GM19023 (cell line): Measurements from ENCODE around the gene MAP4K1.
"Not testable (repeated sequence)": the region's sequence is repeated elsewhere in the genome, so short reads cannot be mapped to it uniquely, and the experiment has no call there.

Experiments used
- ATAC-seq: cut with Tn5 transposase; IDR thresholded peaks from one replicate; pipeline ENCODE4 v1.9.1; 2021; ENCODE audit warnings: mild to moderate bottlenecking, moderate library complexity; ENCODE audit not compliant: unreplicated experiment

MAP4K1 gene

DNA sequence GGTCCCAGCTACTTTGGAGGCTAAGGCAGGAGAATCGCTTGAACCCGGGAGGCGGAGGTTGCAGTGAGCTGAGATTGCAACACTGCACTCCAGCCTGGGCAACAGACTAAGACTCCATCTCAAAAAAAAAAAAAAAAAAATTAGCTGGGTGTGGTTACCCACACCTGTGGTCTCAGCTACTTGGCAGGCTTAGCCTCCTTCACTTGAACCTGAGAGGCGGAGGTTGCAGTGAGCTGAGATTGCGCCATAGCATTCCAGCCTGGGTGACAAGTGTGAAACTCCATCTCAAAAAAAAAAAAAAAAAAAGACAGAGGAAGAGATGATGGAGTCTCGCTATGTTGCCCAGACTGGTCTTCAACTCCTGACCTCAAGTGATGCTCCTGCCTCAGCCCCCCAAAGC, 38.4 kb downstream of the MAP4K1 start:
- ATAC-seq = not testable (repeated sequence)

- ATAC-seq = no peak
Measured at GRCh38 chr19:38577826-38578225, 39.9 kb downstream of the MAP4K1 start.

DNA sequence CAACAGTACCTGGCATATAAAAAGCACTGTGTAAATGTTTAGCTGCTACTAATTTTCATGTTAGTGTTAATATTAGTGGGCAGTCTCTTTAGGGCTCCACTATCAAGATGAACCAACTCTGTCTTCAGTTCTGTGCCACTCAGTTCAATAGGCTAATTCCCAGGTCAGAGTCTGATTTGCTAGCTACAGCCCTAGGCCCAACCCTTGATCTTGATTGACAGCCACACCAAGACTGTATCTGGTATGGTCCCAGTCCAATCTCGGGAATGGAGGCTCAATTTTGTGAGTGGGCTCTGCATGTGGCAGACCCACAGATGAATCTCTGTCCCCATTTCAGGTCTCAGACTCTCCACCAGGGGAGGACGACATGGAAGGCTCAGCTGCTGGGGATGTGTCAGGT, 46.1 kb downstream of the MAP4K1 start:
- ATAC-seq = no peak

- ATAC-seq = no peak
Measured at GRCh38 chr19:38569368-38569983, 48.3 kb downstream of the MAP4K1 start.

DNA sequence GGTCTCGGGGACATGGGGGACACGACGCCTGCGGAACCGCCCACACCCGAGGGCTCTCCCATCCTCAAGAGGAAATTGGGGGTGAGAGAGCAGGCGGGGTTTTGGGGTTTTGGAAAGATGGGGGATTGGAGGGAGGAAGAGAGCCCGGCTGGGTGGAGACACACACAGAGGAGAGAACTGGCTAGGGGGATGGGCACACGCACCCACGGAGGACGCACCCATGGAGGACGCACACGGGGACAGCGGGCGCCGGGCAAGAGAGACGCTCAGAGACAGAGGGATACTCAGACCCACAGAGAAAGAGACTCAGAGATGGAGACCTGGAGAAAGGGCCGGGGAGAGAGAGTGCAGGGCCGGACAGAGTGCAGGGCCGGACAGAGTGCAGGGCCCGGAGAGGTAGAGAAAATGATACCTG, 52.1 kb downstream of the MAP4K1 start:
- ATAC-seq = no peak

DNA sequence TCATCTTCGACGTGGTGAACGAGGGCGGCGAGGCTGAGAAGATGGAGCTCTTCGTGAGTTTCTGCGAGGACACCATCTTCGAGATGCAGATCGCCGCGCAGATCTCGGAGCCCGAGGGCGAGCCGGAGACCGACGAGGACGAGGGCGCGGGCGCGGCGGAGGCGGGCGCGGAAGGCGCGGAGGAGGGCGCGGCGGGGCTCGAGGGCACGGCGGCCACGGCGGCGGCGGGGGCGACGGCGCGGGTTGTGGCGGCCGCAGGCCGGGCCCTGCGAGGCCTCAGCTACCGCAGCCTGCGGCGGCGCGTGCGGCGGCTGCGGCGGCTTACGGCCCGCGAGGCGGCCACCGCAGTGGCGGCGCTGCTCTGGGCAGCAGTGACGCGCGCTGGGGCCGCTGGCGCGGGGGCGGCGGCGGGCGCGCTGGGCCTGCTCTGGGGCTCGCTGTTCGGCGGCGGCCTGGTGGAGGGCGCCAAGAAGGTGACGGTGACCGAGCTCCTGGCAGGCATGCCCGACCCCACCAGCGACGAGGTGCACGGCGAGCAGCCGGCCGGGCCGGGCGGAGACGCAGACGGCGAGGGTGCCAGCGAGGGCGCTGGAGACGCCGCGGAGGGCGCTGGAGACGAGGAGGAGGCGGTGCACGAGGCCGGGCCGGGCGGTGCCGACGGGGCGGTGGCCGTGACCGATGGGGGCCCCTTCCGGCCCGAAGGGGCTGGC, 52.6 kb downstream of the MAP4K1 start:
- ATAC-seq = no peak

DNA sequence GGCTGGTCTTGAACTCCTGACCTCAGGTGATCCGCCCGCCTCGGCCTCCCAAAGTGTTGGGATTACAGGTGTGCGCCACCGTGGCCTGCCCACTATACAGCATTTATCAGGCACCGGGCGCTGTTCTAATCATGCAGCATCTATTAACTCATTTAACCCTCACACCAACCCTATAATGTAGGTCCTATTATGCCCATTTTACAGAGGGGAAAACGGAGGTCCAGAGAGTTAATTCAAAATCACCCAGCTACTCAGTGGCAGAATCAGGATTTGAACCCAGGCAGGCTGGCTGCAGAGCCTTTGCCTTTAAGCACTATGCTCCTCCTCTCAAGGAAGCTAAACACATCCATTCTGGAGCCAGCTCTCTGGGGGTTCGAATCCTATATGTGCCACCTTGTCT, 54.3 kb downstream of the MAP4K1 start:
- no peak for ATAC-seq

DNA sequence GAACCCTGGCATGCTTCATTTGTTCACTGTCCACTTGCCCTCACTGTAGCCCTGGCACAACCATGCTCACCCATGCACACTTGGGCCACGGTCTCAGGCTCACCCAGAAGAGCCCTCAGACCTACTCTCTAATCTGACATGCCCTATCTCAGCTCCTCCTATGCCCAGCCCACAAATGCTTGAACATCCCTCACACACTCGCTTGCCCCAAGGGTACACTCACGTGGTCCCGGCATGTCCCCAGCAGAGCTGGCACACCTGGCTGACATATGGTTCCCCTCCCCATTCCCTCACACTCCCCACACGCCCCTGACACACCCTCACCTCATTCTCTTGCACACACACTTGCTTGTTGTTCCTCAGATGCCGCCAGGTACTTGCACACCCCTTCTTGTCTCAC, 55.7 kb downstream of the MAP4K1 start:
- ATAC-seq = no peak

GRCh38 chr19:38561658-38562057, 56.1 kb downstream of the MAP4K1 start:
- ATAC-seq = no peak

- ATAC-seq = no peak
Measured at GRCh38 chr19:38561053-38561606, 56.6 kb downstream of the MAP4K1 start.

GRCh38 chr19:38559428-38560401, 58.0 kb downstream of the MAP4K1 start:
- ATAC-seq = peak; percentile 69

DNA sequence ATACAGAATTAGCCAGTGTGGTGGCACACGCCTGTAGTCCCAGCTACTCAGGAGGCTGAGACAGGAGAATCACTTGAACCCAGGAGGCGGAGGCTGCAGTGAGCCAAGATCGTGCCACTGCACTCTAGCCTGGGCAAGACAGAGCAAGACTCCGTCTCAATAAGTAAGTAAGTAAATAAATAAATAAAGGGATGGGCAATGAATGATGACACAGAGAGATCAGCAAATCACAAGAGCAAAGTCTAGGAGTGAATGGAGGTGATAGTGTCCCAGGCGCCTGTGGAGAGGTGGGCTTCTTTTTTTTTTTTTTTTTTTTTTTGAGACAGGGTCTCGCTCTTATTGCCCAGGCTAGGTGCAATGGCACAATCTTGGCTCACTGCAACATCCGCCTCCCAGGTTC, 58.8 kb downstream of the MAP4K1 start:
- not testable (repeated sequence) for ATAC-seq

DNA sequence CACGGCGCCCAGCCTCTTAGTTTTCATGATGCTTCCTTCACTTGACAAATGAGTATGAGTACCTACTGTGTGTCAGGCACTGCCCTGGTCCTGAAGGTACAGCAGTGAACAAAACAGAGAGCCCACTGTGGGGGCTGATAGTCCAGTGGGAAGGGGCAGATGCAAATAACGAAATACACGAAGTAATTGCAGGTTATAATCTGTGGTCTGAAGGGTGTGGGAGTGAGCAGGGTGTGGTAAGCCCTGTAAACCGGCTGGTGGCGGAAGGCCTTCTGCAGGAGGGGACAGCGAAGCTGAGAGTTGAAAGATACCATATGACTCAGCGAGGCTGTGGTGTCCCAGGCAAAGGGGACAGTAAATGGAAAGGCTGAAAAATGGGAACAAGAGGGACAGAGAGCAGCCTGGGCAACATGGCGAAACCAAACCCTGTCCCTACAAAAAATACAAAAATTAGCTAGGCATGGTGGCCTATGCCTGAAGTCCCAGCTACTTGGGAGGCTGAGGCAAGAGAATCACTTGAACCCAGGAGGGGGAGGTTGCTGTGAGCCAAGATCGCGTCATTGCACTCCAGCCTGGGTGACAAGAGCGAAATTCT, 60.5 kb downstream of the MAP4K1 start:
- ATAC-seq = no peak

DNA sequence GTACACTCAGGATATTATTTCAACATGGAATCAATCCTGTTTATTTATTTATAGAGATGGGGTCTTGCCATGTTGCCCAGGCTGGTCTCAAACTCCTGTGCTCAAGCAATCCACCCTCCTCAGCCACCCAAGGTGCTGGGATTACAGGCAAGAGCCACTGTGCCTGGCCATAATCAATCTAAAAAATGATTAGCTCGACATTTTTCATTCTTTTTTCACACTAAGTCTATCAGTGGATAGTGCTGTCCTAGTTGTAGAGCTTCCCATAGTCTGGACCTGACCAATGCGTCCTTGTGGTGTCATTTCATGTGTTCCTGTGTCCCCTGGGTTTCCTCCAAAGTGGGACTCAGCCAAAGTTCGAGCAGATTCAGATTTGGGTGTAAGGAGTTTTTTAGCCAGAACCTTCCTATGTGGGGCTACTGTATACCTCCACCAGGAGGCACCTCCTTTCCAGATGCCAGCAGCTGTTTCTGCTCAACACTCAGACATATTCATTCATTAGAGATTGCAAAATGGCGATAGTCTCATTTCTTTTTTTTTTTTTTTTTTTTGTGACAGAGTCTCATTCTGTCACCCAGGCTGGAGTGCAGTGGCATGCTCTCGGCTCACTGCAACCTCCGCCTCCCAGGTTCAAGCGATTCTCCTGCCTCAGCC, 61.1 kb downstream of the MAP4K1 start:
- ATAC-seq = no peak

DNA sequence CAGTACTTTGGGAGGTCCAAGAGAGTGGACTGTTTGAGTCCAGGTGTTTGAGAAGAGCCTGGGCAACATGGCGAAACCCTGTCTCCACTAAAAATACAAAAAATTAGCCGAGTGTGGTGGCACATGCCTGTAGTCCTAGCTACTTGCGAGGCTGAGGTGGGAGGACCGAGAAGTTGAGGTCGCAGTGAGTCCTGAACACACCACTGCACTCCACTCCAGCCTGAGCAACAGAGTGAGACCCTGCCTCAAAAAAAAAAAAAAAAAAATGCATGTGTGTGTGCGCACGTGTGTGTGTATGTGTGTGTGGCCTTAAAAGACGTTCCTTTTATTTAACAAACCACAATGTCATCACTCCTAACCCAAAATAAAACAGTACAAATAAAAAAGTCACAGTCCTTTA, 62.6 kb downstream of the MAP4K1 start:
- no peak for ATAC-seq

GRCh38 chr19:38554676-38555141, 63.0 kb downstream of the MAP4K1 start:
- ATAC-seq = no peak

DNA sequence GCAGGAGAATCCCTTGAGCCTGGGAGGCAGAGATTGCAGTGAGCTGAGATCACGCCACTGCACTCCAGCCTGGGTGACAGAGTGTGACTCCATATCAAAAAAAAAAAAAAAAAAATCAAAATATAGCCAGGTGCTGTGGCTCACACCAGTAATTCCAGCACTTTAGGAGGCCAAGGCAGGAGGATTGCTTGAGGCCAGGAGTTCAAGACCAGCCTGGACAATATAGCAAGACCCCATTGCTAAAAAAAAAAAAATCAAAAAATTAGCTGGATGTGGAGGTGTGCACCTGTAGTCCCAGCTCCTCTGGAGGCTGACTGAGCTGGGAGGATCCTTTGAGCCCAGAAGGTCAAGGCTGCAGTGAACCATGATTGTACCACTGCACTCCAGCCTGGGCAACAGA, 64.5 kb downstream of the MAP4K1 start:
- ATAC-seq = not testable (repeated sequence)

DNA sequence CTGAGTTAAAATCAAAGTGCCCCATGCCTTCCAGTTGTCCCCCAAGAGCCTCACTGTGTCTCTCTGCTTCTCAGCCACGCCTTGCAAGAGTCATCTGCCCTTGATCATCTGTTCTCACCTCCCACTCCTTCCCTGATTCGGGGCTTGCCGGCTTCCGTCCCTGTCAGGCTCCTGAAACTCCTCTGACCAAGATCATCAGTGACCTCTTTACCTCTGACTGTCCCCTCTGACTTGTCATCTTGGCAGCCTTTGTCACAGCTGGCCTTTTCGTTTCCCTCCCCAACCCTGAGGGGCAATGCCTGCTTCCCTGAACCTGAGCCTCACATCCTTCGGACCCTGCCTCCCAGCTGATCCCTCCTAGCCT, 66.3 kb downstream of the MAP4K1 start:
- ATAC-seq = peak; percentile 54

DNA sequence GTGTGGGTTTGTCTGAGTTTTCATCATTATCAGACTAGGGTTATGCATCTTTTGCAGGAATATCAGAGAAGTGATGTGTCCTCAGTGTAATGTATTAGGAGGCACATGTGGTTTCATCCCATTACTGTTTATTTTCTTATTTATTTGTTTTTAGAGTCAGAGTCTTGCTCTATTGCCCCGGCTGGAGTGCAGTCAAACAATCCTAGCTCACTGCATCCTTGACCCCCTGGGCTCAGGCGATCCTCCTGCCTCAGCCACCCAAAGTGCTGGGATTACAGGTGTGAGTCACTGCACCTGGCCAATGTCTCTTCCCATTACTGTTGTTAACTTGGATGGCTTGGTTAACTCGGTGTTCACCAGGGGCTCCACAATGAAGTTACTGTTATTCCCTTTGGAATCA, 67.4 kb downstream of the MAP4K1 start:
- no peak for ATAC-seq

GRCh38 chr19:38549942-38550341, 67.8 kb downstream of the MAP4K1 start:
- no peak for ATAC-seq
